ENCODE data around the gene AGPS. TPM values are rescaled to one million over a fixed set of nuclear protein-coding genes. Genes with fewer than 3 reads are reported as not detected.
"Not testable (repeated sequence)": the region's sequence is repeated elsewhere in the genome, so short reads cannot be mapped to it uniquely, and the experiment has no call there.

The AGPS gene
- total and polyA plus RNA-seq, 4 donors: 6.3 to 46.9 (median 18.3) TPM

DNA sequence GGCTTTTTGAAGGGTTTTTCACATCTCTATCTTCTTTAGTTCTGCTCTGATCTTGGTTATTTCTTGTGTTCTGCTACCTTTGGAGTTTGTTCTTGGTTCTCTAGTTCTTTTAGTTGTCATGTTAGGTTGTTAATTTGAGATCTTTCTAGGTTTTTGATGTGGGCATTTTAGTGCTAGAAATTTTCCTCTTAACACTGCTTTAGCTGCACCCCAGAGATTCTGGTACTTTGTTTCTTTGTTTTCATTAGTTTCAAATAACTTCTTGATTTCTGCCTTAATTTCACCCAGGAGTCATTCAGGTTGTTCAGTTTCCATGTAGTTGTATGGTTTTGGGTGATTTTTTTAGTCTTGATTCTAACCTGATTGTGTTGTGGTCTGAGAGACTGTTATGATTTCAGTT, 34.7 kb downstream of the AGPS start (continued):
- TF ChIP-seq EGR1 (IDR thresholded peaks at IDR 0.05; ENCODE audit: low read depth in 2 of 2): no peak
- TF ChIP-seq HNF4A (conservative IDR thresholded peaks at IDR 0.05): no peak
- no peak for TF ChIP-seq NR2F2 (IDR thresholded peaks at IDR 0.05)
- no peak for TF ChIP-seq RXRA (IDR thresholded peaks at IDR 0.05)
- no peak for TF ChIP-seq YY1 (IDR thresholded peaks at IDR 0.05)

DNA sequence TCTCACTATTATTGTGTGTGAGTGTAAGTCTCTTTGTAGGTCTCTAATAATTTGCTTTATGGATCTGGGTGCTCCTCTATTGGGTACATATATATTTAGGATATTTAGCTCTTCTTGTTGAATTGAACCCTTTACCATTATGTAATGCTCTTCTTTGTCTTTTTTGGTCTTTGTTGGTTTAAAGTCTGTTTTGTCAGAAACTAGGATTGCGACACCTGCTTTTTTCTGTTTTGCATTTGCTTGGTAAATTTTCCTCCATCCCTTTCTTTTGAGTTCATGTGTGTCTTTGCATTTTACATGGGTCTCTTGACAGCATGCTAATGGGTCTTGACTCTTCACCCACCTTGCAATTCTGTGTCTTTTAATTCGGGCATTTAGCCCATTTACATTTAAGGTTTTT, 35.4 kb downstream of the AGPS start:
- not testable (repeated sequence) for H3K27ac ChIP-seq (ENCODE audit: low read depth in 1 of 2, low read length in 2 of 2); H3K4me1 ChIP-seq (ENCODE audit: control insufficient read depth in 4 of 4, insufficient read depth in 4 of 4, low read length in 3 of 4); H3K9me3 ChIP-seq (ENCODE audit: control insufficient read depth in 4 of 4, low read length in 3 of 4); H3K27me3 ChIP-seq (ENCODE audit: control insufficient read depth in 4 of 4, insufficient read depth in 4 of 4, low read length in 3 of 4); H3K4me3 ChIP-seq (ENCODE audit: low read depth in 1 of 3, low read length in 3 of 3); DNase-seq (ENCODE audit: low spot score); H3K9ac ChIP-seq (ENCODE audit: low read depth in 1 of 2, low read length in 2 of 2)
- 95% methylated on average over 2 of the region's 2 CpGs for WGBS
- H3K36me3 ChIP-seq (ENCODE audit: control insufficient read depth in 4 of 4, insufficient read depth in 3 of 4, low read depth in 1 of 4, low read length in 3 of 4): peaks cover 0 to 11% (median 3%) of the 10 kb centered on the region in 4 donors

DNA sequence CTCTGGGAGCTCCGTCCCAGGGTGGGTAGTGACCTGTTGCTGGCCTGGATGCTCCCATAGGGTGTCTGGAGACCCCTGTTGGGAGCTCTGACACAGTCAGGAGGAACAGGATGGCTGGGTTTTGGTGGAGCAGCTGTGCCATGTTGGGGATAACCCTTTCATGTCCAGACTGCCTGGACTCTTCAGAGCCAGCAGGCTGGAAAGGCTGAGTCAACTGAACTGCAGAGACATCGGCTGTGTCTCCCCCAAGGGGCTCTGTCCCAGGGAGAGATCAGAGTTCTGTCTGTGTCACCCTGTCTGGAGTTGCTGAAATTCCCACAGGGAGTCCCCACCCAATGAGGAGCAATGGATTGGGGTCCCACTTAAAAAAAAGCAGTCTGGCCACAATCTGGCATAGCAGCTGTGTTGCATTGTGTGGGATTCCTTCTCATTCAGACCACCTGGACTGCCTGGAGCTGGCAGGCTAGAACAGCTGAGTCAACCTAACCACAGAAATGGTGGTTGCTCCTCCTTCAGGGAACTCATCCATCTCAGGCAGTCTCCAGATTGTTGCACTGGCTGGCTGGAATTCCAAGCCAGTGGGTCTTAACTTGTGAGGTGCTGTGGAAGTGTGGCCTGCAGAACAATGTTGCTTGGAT, 37.2 kb downstream of the AGPS start:
- H3K9ac ChIP-seq (ENCODE audit: low read depth in 1 of 2, low read length in 2 of 2): no peak overlapping the region
- peaks cover 4 to 12% (median 8%) of the 10 kb centered on the region in 4 donors for H3K9me3 ChIP-seq (ENCODE audit: control insufficient read depth in 4 of 4, low read length in 3 of 4)
- no peak overlapping the region for H3K4me3 ChIP-seq (ENCODE audit: low read depth in 1 of 3, low read length in 3 of 3)
- H3K4me1 ChIP-seq (ENCODE audit: control insufficient read depth in 4 of 4, insufficient read depth in 4 of 4, low read length in 3 of 4): no peaks in the 10 kb centered on the region
- H3K27ac ChIP-seq (ENCODE audit: low read depth in 1 of 2, low read length in 2 of 2): no peak overlapping the region
- no peaks in the 10 kb centered on the region for H3K27me3 ChIP-seq (ENCODE audit: control insufficient read depth in 4 of 4, insufficient read depth in 4 of 4, low read length in 3 of 4)
- no peak for TF ChIP-seq FOXA2 (IDR thresholded peaks at IDR 0.05)
- no peak for TF ChIP-seq NR2F2 (IDR thresholded peaks at IDR 0.05)
- TF ChIP-seq, protein P1, sequence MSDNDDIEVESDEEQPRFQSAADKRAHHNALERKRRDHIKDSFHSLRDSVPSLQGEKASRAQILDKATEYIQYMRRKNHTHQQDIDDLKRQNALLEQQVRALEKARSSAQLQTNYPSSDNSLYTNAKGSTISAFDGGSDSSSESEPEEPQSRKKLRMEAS (IDR thresholded peaks at IDR 0.05): no peak
- no peak for TF ChIP-seq HNF4A (conservative IDR thresholded peaks at IDR 0.05)
- no peak for TF ChIP-seq HNF4G (IDR thresholded peaks at IDR 0.05)
- TF ChIP-seq, protein P2, sequence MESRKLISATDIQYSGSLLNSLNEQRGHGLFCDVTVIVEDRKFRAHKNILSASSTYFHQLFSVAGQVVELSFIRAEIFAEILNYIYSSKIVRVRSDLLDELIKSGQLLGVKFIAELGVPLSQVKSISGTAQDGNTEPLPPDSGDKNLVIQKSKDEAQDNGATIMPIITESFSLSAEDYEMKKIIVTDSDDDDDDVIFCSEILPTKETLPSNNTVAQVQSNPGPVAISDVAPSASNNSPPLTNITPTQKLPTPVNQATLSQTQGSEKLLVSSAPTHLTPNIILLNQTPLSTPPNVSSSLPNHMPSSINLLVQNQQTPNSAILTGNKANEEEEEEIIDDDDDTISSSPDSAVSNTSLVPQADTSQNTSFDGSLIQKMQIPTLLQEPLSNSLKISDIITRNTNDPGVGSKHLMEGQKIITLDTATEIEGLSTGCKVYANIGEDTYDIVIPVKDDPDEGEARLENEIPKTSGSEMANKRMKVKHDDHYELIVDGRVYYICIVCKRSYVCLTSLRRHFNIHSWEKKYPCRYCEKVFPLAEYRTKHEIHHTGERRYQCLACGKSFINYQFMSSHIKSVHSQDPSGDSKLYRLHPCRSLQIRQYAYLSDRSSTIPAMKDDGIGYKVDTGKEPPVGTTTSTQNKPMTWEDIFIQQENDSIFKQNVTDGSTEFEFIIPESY (IDR thresholded peaks at IDR 0.05): no peak
- no peak for DNase-seq (ENCODE audit: low spot score)
- peaks cover 0 to 11% (median 7%) of the 10 kb centered on the region in 4 donors for H3K36me3 ChIP-seq (ENCODE audit: control insufficient read depth in 4 of 4, insufficient read depth in 3 of 4, low read depth in 1 of 4, low read length in 3 of 4)
- WGBS: 96% methylated on average over 2 of the region's 2 CpGs

DNA sequence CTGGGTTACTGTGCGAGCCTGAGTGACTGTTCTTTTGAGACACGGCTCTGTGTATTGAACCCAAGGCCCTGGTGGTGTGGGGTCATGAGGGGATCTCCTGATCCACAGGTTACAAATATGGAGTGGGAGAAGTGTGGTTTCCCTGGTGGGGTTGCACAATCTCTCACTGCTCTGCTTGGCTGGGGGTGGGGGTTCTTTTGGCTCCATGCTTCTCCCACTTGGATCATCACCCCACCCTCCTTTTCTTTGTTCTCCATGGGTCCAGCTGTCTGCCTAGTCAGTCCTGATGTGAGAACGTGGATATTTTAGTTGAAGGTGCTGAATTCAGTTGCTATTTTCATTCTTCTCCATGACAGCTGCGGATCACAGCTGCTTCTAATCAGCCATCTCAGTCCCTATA, 37.8 kb downstream of the AGPS start:
- no peak overlapping the region for H3K27ac ChIP-seq (ENCODE audit: low read depth in 1 of 2, low read length in 2 of 2)
- no peak overlapping the region for H3K9ac ChIP-seq (ENCODE audit: low read depth in 1 of 2, low read length in 2 of 2)
- H3K4me3 ChIP-seq (ENCODE audit: low read depth in 1 of 3, low read length in 3 of 3): no peak overlapping the region
- no peaks in the 10 kb centered on the region for H3K4me1 ChIP-seq (ENCODE audit: control insufficient read depth in 4 of 4, insufficient read depth in 4 of 4, low read length in 3 of 4)
- no peaks in the 10 kb centered on the region for H3K27me3 ChIP-seq (ENCODE audit: control insufficient read depth in 4 of 4, insufficient read depth in 4 of 4, low read length in 3 of 4)
- H3K36me3 ChIP-seq (ENCODE audit: control insufficient read depth in 4 of 4, insufficient read depth in 3 of 4, low read depth in 1 of 4, low read length in 3 of 4): peaks cover 0 to 11% (median 7%) of the 10 kb centered on the region in 4 donors
- WGBS: 74% methylated on average over 4 of the region's 4 CpGs
- peaks cover 4 to 12% (median 8%) of the 10 kb centered on the region in 4 donors for H3K9me3 ChIP-seq (ENCODE audit: control insufficient read depth in 4 of 4, low read length in 3 of 4)
- no peak for DNase-seq (ENCODE audit: low spot score)
- TF ChIP-seq RXRA (IDR thresholded peaks at IDR 0.05) (no peak), TAF1 (conservative IDR thresholded peaks at IDR 0.05) (no peak), HNF4A (conservative IDR thresholded peaks at IDR 0.05) (no peak), GABPA (IDR thresholded peaks at IDR 0.05 in 1 of 2, conservative IDR thresholded peaks at IDR 0.05 in 1 of 2) (no peak), RAD21 (IDR thresholded peaks at IDR 0.05) (no peak), EGR1 (IDR thresholded peaks at IDR 0.05; ENCODE audit: low read depth in 2 of 2) (no peak), FOXA2 (IDR thresholded peaks at IDR 0.05) (no peak), SP1 (IDR thresholded peaks at IDR 0.05) (no peak)
- TF ChIP-seq, protein P1 (IDR thresholded peaks at IDR 0.05): no peak
- TF ChIP-seq, protein P2 (IDR thresholded peaks at IDR 0.05): no peak
- TF ChIP-seq, protein P3, sequence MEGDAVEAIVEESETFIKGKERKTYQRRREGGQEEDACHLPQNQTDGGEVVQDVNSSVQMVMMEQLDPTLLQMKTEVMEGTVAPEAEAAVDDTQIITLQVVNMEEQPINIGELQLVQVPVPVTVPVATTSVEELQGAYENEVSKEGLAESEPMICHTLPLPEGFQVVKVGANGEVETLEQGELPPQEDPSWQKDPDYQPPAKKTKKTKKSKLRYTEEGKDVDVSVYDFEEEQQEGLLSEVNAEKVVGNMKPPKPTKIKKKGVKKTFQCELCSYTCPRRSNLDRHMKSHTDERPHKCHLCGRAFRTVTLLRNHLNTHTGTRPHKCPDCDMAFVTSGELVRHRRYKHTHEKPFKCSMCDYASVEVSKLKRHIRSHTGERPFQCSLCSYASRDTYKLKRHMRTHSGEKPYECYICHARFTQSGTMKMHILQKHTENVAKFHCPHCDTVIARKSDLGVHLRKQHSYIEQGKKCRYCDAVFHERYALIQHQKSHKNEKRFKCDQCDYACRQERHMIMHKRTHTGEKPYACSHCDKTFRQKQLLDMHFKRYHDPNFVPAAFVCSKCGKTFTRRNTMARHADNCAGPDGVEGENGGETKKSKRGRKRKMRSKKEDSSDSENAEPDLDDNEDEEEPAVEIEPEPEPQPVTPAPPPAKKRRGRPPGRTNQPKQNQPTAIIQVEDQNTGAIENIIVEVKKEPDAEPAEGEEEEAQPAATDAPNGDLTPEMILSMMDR (IDR thresholded peaks at IDR 0.05; ENCODE audit: low read depth, low read length, missing input control): no peak
- TF ChIP-seq, protein P4, sequence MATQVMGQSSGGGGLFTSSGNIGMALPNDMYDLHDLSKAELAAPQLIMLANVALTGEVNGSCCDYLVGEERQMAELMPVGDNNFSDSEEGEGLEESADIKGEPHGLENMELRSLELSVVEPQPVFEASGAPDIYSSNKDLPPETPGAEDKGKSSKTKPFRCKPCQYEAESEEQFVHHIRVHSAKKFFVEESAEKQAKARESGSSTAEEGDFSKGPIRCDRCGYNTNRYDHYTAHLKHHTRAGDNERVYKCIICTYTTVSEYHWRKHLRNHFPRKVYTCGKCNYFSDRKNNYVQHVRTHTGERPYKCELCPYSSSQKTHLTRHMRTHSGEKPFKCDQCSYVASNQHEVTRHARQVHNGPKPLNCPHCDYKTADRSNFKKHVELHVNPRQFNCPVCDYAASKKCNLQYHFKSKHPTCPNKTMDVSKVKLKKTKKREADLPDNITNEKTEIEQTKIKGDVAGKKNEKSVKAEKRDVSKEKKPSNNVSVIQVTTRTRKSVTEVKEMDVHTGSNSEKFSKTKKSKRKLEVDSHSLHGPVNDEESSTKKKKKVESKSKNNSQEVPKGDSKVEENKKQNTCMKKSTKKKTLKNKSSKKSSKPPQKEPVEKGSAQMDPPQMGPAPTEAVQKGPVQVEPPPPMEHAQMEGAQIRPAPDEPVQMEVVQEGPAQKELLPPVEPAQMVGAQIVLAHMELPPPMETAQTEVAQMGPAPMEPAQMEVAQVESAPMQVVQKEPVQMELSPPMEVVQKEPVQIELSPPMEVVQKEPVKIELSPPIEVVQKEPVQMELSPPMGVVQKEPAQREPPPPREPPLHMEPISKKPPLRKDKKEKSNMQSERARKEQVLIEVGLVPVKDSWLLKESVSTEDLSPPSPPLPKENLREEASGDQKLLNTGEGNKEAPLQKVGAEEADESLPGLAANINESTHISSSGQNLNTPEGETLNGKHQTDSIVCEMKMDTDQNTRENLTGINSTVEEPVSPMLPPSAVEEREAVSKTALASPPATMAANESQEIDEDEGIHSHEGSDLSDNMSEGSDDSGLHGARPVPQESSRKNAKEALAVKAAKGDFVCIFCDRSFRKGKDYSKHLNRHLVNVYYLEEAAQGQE (IDR thresholded peaks at IDR 0.05): no peak
